ELR (cell line): ENCODE data around the gene DOCK1.

ENCODE experiments used
- DNase-seq: peaks from one replicate; pipeline ENCODE4 v3.0.0-alpha.2; 2015; ENCODE audit warnings: low read depth

DOCK1 gene

DNA sequence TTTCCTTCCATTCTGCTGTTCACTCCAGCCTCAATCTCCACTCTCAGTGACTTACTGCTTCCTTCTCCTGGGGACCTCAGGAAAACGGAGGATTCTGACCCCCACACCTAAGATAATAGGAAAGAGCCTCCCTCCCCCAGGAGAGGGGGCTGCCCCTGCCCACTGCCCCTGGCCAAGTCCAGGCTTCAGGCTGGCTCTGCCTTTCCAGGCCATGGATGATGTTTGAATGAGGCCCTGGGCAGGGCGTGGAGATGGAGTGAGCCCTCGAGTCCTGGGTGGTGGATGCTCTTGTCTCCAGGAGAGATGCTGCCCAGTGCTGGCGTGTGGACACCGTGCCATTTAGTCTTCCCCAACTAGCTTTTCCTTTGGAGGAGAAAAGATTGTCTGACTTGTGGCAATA lies 184.2 kb downstream of the DOCK1 start:
- DNase-seq: no peak

DNA sequence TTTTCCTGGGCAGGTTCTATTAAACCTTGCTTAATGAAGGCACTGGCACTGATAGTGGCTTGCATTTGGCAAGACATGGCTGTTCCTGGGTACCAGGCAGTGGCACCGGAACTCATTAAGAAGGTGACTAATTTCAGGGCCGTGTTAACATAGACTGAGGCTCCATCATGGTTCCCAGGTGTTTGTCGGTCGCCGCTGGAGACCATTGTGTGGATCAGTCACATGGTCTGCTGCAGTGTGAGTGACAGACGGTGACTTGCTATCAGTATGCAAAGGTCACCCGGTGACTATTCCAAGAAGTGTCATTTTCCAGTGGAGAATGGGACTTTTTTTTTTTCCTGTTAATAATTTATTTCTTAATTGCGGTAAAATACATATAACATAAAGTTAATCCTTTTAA lies 184.9 kb downstream of the DOCK1 start:
- DNase-seq: no peak

DNA sequence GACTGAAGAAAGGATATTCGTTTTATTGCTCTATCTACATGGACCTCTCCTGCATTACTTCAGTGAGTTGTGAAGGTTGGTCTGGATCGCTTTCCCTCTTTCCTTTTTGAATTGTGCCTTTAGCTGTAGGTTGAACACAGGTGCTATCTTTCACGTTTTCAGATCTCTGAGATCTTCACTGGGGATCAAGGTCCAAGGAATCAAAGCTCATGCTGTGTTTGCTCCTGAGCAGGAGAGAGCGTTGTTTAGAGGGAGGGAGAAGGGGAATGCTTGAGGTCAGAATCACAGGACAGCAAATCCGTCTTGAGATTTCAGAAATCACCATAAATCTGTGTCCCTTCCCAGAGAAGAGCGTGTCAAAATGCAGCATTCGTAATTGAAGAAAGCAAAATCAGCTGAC lies 186.1 kb downstream of the DOCK1 start:
- DNase-seq: no peak

DNA sequence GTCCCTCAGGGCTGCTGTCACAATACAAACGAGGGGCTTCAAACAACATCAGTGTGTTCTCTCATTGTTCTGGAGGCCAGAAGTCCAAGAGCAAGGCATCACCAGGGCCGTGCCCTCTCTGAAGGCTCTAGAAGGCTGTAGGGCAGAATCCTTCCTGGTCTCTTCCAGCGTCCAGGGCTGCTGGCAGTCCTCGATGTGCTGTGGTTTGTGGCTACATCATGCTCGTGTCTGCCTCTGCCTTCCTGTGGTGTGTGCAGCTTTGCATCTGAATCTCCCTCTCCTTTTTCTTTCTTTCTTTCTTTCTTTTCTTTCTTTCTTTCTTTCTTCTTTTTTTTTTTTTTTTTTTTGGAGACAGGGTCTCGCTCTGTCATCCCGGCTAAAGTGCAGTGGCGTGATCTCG lies 187.7 kb downstream of the DOCK1 start:
- no peak for DNase-seq

DNA sequence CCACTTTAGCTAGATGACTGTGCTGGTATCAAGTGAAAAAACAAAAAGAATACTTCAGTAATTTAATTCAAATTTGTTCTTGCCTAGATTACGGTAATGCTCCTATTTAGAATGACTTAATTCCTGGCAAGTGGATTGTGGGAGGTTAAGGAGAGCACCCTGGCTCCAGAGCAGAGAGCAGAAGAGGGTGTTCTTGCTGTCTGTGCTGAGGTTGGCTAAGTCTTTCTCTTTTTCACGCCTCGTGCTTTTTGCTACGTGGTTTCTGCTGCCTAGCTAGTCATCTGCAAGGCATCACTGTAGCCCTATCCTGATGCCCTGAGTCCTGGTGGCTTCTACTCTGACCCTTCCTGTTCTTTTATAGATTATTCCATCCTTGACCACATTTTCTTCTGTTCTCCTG lies 189.8 kb downstream of the DOCK1 start:
- DNase-seq: no peak

DNA sequence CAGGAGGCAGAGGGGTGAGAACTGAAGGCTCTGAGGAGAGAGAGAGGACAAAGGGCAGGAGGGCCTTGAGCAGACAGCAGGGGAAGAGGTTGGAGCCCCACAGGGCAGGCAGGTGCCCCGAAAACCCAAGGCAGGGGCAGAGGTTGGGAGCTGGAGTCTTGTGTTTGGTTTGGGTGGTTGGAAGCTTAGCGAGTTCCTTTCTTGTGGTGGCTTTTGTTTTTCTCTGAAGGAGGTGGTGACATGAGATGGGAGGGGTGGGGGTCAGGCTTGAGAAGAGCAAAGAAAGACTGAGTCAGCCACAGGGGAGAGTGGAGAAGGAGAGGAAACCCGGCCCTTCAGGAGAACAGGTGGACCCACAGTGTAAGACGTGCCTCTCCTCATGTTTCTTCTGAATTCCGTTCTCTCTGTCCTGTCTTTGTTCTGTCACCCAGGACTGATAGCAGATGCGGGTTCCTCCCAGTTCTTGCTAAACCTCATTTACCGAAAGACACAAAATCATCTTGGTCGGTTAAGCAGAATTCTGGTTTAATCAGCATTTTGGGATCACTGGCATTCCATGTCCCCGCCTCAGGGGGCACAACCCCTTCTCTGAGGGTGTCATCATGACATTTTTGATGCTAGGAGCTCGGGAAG lies 195.9 kb downstream of the DOCK1 start:
- no peak for DNase-seq

DNA sequence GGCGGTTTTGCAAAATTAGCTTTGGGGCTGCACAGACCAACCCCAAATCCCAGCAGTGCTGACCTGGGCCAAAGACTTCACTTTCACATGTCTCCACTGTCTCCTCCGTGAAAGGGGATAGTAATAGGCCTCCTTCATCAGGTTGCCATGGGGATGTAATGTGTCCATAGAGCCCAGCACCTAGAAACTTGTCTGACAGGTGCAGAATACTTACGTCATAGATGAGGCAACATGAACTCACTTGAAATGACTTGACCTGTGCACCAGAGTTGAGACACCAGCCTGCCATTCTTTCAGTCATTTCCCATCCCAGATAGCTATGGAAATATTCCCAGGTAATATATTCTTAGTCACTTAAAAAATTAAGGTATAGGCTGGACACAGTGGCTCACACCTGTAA lies 196.9 kb downstream of the DOCK1 start:
- no peak for DNase-seq

DNA sequence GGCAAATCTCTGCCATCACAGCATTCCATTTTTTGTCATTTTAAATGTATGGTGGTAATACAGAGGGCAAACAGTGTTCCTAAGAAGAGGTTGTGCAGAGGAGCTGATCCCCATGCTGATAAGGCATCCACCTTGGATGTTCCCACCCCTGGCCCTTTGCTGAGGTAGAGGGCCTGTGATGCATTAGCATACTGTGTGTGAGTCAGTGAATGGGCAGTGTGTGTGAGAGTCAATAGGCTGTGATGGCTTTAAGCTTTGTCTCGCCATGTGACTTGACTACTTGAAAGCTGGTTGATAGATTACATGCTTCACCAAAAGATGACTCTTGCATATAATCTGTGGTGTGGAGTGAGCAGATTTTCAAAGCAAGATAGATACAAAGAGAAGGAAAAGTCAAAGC lies 209.9 kb downstream of the DOCK1 start:
- no peak for DNase-seq

DNA sequence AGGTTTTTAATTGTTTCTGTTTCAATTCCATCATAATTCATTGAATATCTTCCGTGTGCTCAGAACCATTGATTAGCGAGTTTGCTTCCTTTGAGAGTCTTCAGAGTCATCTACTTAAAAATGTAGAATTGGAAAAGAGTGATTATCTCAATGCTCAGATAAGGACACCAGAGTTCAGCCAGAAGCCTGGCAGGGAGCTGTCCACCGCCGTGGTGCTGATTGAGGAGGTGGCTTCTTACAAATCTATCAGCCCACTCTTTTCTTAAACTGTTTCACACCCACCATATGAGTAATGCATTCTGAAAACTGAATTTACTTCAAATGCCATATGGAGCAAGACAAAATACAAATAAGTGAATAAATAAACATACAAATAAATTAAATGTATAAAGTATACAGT lies 211.9 kb downstream of the DOCK1 start:
- peak; percentile 47 for DNase-seq

DNA sequence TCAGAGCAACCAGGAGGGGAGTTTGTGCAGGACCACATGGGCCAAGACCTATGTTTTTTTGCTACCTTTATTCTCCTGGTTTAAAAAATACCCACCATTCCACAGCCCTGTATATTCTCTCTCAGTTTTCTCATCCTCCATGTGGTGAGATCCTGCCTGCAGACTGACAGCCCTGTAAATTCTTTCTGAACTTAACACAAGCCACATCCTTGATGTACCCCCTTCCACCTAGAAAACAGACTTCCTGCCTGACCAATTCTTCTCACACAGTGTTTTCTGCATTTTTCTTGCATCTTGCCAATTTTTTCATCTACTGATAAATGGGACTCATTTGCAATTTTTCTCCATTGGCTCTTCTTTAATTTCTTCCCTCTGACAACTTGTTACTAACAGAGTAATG lies 212.8 kb downstream of the DOCK1 start:
- DNase-seq: no peak

DNA sequence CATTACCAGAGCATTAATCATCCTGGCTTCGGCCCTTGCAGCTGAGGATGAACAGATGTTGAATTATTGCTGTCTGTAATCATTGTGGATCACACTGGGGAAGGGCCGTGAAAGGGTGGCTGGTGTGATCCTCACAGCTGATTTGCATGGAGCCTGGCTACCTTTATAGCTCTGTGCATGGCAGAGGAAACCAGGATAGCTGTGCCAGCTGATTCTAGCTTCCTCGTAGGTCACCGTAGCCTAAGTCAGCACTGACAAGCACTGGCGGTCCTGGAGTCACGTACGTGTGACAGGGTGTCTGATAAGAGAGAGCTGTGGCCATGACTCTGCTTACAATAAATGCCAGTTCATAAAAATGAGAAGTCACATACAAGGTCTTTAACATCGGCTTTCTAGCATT lies 214.7 kb downstream of the DOCK1 start:
- no peak for DNase-seq

DNA sequence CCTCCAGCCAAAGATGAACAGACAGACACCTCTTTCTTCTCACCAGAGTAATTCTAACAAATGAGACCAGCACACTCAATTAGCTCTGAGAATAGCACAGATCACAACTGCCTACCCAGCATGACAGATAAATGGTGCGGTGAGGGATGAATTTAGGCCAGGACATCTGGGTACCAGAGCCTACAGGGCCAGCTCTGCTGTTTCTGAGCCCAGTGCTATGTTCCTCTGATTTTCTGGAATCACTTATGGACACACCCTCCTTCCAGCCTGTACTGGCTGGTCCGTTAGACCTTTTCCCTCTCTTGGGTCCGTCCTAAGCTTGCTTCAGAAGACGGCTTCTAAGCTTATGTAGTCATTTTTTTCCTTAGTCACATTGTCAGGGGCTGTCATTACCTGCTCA lies 217.6 kb downstream of the DOCK1 start:
- DNase-seq: no peak

DNA sequence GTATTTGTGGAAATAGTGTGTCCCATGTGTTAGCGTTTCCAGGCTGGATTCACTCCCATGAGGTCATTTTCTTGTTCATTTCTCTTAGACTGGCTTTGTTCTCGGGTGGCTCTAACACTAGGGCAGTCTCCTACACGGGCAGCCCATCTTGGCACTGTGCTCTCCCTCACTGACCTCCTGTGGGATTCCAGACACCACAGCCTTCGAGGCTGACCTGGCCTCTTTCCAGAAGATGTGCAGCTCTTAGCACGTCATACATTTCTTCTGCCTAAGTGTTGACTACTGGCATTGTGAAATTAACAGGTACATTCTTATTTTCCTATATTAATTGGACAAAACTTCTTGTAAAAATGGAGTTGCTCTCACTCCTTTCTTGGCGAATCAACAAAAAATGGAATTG lies 218.4 kb downstream of the DOCK1 start:
- DNase-seq: no peak

DNA sequence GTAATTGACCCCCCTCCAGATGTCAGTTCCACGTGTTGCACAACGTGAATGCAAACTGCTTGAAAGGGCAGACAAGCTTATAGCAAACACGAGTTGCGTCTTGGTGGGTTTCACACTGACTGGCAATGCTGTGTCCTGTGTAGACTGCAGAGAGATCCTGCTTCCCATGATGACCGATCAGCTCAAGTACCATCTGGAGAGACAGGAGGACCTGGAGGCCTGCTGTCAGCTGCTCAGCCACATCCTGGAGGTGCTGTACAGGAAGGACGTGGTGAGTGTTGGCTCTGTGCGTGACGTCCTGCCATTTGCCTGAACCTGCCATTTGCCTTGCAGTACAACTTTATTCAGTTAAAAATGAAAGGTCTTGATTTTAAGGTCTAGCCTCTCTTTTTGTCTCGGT lies 220.1 kb downstream of the DOCK1 start:
- DNase-seq: no peak

DNA sequence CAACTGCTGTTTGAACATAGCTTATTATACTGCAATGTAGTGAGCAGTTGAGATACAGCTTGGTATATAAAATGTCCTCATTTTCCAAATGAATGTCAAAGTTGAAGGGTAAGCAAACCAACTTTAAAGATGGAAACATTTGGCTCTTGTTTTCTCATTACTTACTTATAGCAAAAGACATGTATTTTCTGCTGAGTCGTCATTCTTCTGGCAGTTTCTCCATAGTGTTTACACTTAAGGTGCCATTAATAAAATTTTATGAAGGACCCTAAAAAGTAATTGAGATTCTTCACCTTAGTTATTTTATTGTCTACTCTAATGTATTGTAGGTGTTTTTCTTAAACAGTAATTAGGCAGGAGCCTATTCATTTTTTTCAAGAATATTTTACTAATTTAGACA lies 222.6 kb downstream of the DOCK1 start:
- DNase-seq: no peak

DNA sequence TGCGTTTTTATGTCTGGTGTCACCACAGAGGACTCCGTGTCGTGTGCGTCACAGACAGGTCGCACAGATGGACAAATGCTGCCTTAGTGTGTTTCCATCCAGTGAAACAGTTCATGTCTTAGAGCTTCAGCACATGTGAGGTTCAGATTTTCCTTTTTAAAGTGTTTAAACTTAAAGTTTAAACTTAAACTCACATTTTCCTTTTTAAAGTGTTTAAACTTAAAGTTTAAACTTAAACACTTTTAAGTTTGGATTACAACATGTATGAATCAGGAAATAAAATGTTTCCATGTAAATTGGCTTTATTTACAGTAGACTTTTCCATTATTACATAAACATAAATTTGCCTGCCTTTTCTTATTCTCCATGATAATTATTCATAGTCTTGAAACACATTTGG lies 223.9 kb downstream of the DOCK1 start:
- DNase-seq: no peak

DNA sequence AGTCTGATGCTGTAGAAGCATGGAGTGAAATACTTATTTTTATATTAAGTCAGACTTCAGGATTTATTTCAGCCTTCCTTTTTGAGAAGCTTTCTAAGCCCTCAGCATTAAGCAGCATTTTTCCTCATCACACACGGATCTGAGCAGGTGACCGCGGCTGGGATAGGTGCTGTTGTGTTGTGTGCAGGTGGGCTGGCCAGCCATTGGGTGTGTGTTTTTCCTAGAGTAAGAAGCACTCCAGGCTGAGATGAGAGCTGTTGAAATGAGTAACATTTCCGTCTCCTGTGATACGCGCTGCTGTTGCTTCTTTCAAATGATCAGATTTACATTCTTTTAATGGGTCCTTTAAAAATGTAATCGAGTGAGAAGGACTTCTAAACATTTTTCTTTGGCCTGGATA lies 227.2 kb downstream of the DOCK1 start:
- no peak for DNase-seq

DNA sequence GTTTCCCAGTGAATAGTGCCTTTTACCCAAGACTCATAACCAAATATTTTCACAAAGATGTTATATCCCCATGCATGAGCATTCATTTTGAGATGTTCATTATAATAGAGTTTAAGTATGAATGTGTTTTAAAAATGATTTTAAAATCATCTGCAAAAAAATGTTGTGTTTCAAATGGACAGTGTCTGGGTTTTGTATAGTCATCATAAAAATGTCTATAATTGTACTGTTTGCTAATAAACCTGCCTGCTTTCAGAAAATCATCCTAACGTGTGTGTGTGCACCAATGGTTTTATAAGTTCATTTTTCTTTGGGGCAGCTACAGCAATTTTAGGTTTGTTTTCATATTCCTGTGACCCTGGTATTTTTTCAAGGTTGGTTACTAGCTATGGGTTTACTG lies 228.0 kb downstream of the DOCK1 start:
- no peak for DNase-seq

DNA sequence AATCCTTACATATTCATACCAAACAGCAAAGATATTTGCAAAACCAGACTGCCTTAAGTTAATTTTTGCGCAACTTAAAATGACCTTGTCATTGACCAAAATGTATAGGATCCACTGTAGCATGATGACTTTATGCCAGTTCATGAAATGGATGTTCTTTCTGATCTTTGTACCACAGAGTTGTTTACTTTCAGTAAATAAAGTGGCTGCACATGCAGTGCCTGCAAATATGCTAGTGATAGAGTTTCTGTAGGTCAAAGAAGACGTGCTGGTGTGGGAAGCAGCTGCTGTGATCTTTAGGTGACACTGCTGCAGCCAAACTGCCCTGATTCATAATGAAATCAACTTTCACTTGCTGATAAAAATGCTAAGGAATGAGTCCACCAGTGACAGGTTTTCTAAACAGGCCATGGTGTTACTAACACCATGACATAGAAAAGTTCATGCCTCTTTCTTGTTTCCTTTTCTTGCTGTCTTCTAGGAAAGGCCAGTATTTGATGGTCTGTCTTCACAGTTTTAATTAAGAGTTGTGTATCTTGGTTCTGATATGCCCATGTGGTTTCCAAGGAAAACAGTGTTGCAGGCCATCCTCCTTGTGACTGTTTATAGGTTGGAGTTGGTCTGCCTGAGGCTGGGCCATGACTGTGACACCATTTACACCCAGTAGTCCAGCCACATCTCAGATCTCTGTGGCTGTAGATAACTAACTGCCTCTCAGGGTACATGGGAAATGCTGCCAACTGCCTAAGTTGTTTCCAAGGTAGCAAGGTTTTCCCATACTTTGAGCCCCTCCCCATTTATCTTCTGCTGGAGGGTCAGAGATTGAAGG lies 228.7 kb downstream of the DOCK1 start:
- no peak for DNase-seq

DNA sequence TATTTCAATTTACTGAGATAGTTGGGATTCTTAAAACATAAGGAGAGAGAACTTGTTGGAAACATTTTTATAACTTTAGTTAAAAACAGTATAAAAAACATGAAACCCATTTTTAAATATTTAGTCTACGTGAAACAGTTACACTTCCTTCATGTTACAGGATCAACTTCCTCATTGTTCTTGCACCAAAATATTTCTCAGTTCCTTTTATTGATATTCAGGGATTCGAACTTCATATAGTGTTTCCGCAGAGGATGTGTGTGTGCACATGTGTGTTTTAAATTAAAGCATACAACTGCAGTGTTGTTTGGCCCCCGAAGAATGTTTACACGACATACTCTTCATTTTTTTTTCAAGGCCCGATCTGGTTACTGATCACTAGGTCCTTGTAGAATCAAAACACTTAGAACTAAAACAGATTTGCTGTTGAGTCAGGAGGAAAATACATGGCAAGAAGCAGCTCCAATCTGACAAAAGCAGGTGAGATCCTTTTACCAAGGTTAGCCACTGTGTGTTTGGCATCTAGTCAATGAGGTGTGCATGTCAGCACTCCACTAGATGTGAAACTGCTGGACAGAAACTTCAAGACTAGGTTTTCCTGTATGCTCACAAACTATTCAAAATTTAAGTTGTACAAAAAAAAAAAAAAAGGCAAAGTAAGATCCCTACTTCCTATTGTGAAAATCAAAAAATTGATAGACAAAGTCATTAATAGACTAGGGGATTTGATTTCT lies 230.8 kb downstream of the DOCK1 start:
- no peak for DNase-seq

DNA sequence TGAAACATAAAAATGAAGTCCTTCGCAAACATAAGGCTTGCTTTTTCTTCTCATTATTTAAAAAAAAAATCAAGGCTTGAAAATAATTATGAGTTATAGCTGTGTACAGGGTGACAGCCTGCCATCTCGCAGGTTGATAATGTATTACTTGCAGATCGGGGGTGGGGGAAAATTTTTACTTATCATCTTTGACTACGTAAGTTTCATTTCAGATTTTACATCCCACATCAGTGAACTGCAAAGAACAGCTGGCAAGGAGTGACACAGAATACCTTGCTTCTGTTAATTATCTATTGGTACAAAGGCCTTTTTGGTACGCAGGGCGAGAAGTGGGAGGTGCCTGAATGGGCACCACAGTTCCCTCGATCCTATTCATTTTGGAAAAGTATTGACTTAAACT lies 232.2 kb downstream of the DOCK1 start:
- DNase-seq: no peak

DNA sequence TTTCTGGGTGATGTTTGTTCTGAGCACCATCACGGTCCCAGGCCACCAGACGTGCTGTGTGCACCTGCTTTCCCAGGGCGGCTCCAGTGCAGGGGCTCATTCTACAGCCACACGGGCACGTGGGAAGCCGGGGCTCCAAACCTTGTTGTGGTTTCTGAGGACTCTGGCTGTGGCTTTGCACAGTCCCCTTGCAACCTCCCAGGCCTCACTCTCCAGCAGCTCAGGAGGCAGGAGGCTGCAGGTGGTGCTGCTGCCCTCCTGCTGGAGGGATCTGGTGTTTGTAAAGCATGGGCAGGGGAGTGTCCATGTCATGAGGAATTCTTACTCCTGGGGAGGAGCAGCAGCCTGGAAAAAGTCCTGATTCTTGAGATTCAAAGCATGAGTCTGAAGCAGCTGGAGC lies 236.9 kb downstream of the DOCK1 start:
- no peak for DNase-seq

DNA sequence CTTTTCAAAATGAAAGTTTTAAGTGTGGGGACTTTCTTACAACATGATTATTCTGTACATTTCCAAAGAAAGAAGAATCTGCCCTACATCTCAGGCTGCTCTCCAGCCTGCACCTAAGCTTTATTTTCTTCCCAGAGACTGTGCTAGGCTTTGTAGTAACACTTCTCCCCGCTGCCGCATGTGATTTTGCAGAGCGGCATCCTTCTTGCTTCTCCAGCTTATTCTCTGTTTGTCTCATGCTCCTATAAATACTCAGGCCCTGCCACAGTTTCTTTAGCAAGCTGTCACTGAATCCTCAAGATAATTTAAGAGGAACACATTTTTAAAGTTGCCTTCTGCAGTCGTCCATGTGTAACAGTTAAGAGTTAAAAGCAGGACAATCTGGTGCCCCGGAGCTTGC lies 237.6 kb downstream of the DOCK1 start:
- no peak for DNase-seq
